Type B pancreatic cell (in vitro differentiated cells): ENCODE data around the gene SP6. TPM values are rescaled to one million over a fixed set of nuclear protein-coding genes. Genes with fewer than 3 reads are reported as not detected.

Source experiments
- DNase-seq: peaks from one replicate; pipeline ENCODE4 v3.0.0; 2021; ENCODE audit warnings: mixed read lengths; ENCODE audit not compliant: unreplicated experiment; ENCODE audit errors: extremely low spot score
- H3K27ac Mint-ChIP-seq: 2 replicates; pipeline ENCODE4 v1.8.0; 2021; ENCODE audit warnings: mild to moderate bottlenecking, mixed read lengths
- H3K27me3 Mint-ChIP-seq: 2 replicates; pipeline ENCODE4 v1.8.0; 2021; ENCODE audit warnings: mixed read lengths
- H3K36me3 Mint-ChIP-seq: 2 replicates; pipeline ENCODE4 v1.8.0; 2021; ENCODE audit warnings: mixed read lengths
- H3K4me1 Mint-ChIP-seq: one replicate; pipeline ENCODE4 v1.8.0; 2021; ENCODE audit warnings: mixed read lengths; ENCODE audit not compliant: unreplicated experiment
- H3K4me3 Mint-ChIP-seq: 2 replicates; pipeline ENCODE4 v1.8.0; 2021; ENCODE audit warnings: mild to moderate bottlenecking, mixed read lengths
- H3K9me3 Mint-ChIP-seq: 2 replicates; pipeline ENCODE4 v1.8.0; 2021; ENCODE audit warnings: mixed read lengths
- CTCF ChIP-seq: fragments of 200-600 bp; sonication (generic); conservative IDR thresholded peaks from 2 replicates; pipeline ENCODE4 v1.5.0; 2021; ENCODE audit warnings: antibody characterized with exemption, mild to moderate bottlenecking
- total RNA-seq: library from RNA; stranded (reverse); gene quantifications from 2 replicates; pipeline ENCODE4 v1.2.1, GENCODE V29; 2021; ENCODE audit warnings: low replicate concordance

The SP6 gene
- total RNA-seq, 1 donor from 2014 or later: 19.3 TPM

GRCh38 chr17:47870056-47870455, 19.1 kb upstream of the SP6 start:
- Mint-ChIP-seq H3K36me3 (no peaks in the 10 kb centered on the region), H3K4me1 (peaks cover 11% of the 10 kb centered on the region), H3K9me3 (no peaks in the 10 kb centered on the region), H3K27me3 (peaks cover 87% of the 10 kb centered on the region), H3K4me3 (peak overlapping the region; percentile 17), H3K27ac (no peak overlapping the region)
- TF ChIP-seq CTCF: no peak
- no peak for DNase-seq

- Mint-ChIP-seq H3K9me3 (no peaks in the 10 kb centered on the region), H3K27ac (no peak overlapping the region), H3K36me3 (no peaks in the 10 kb centered on the region), H3K4me3 (no peak overlapping the region), H3K27me3 (peaks cover 79% of the 10 kb centered on the region), H3K4me1 (peaks cover 14% of the 10 kb centered on the region)
- no peak for TF ChIP-seq CTCF
- DNase-seq: no peak
Observed at GRCh38 chr17:47869114-47869513, 18.2 kb upstream of the SP6 start.

GRCh38 chr17:47867813-47868533, 17.0 kb upstream of the SP6 start:
- no peak for DNase-seq
- no peak for TF ChIP-seq CTCF
- H3K9me3 Mint-ChIP-seq: peaks cover 4% of the 10 kb centered on the region
- peak overlapping the region; percentile 8 for H3K27ac Mint-ChIP-seq
- H3K27me3 Mint-ChIP-seq: peaks cover 71% of the 10 kb centered on the region
- H3K4me3 Mint-ChIP-seq: no peak overlapping the region
- peaks cover 14% of the 10 kb centered on the region for H3K4me1 Mint-ChIP-seq
- H3K36me3 Mint-ChIP-seq: no peaks in the 10 kb centered on the region

GRCh38 chr17:47866941-47867340, 16.0 kb upstream of the SP6 start:
- H3K4me1 Mint-ChIP-seq: peaks cover 14% of the 10 kb centered on the region
- no peak overlapping the region for H3K4me3 Mint-ChIP-seq
- DNase-seq: no peak
- H3K27ac Mint-ChIP-seq: peak overlapping the region; percentile 72
- no peaks in the 10 kb centered on the region for H3K36me3 Mint-ChIP-seq
- H3K27me3 Mint-ChIP-seq: peaks cover 64% of the 10 kb centered on the region
- no peak for TF ChIP-seq CTCF
- peaks cover 4% of the 10 kb centered on the region for H3K9me3 Mint-ChIP-seq

- Mint-ChIP-seq H3K4me3 (peak overlapping the region; percentile 47), H3K4me1 (peaks cover 8% of the 10 kb centered on the region), H3K36me3 (no peaks in the 10 kb centered on the region), H3K9me3 (peaks cover 4% of the 10 kb centered on the region), H3K27ac (peak overlapping the region; percentile 83), H3K27me3 (peaks cover 50% of the 10 kb centered on the region)
- no peak for DNase-seq
- no peak for TF ChIP-seq CTCF
Observed at GRCh38 chr17:47864791-47865216, 13.8 kb upstream of the SP6 start.
